Activated CD4-positive, alpha-beta T cell treated with anti-CD3 and anti-CD28 coated beads for 48 hours (primary cell): ENCODE measurements around the gene OPA3.
"Not testable (repeated sequence)": the region's sequence is repeated elsewhere in the genome, so short reads cannot be mapped to it uniquely, and the experiment has no call there.

Experiments
- DNase-seq: peaks from one replicate; pipeline ENCODE4 v3.0.0-alpha.2; 2020

Gene OPA3

GRCh38 chr19:45517641-45518468 lies 66.7 kb downstream of the OPA3 start:
- no peak for DNase-seq

- no peak for DNase-seq
Measured at GRCh38 chr19:45517238-45517637, 67.4 kb downstream of the OPA3 start.

- DNase-seq = peak; percentile 39
Measured at GRCh38 chr19:45515807-45516401, 68.7 kb downstream of the OPA3 start.

- no peak for DNase-seq
Measured at GRCh38 chr19:45515081-45515624, 69.4 kb downstream of the OPA3 start.

- no peak for DNase-seq
Measured at GRCh38 chr19:45514376-45515051, 70.1 kb downstream of the OPA3 start.

- DNase-seq = no peak
Measured at GRCh38 chr19:45512881-45513483, 71.6 kb downstream of the OPA3 start.

GRCh38 chr19:45511074-45511473 lies 73.5 kb downstream of the OPA3 start:
- no peak for DNase-seq

GRCh38 chr19:45510352-45510751 lies 74.2 kb downstream of the OPA3 start:
- not testable (repeated sequence) for DNase-seq

GRCh38 chr19:45509692-45510015 lies 74.9 kb downstream of the OPA3 start:
- no peak for DNase-seq

- DNase-seq = peak; percentile 44
Measured at GRCh38 chr19:45508861-45509691, 75.5 kb downstream of the OPA3 start.

- DNase-seq = peak; percentile 66
Measured at GRCh38 chr19:45508417-45508860, 76.2 kb downstream of the OPA3 start.

- no peak for DNase-seq
Measured at GRCh38 chr19:45507872-45508416, 76.7 kb downstream of the OPA3 start.

GRCh38 chr19:45506989-45507871 lies 77.4 kb downstream of the OPA3 start, which contains the start of gene VASP:
Gene VASP, plus strand, starts transcription at chr19:45507479. Its CDS starts 293 bp downstream, at chr19:45507772.
- DNase-seq = peak; percentile 95

- peak; percentile 100 for DNase-seq
Measured at GRCh38 chr19:45506246-45506988, 78.2 kb downstream of the OPA3 start.

GRCh38 chr19:45505996-45506245 lies 78.7 kb downstream of the OPA3 start:
- no peak for DNase-seq

- DNase-seq = no peak
Measured at GRCh38 chr19:45505151-45505995, 79.2 kb downstream of the OPA3 start.

- no peak for DNase-seq
Measured at GRCh38 chr19:45503909-45504308, 80.7 kb downstream of the OPA3 start.

GRCh38 chr19:45502111-45502510 lies 82.5 kb downstream of the OPA3 start:
- no peak for DNase-seq

GRCh38 chr19:45501730-45502014 lies 82.9 kb downstream of the OPA3 start:
- no peak for DNase-seq
